ENCODE measurements around the gene ANKDD1A. TPM values are rescaled to one million over a fixed set of nuclear protein-coding genes. Genes with fewer than 3 reads are reported as not detected.

ANKDD1A gene
- polyA plus RNA-seq, 5 donors, result 8.5 to 12.8 (median 11.5) TPM

GRCh38 chr15:64894395-64895056 is 17.2 kb upstream of the ANKDD1A start:
- no peak for DNase-seq

GRCh38 chr15:64895285-64896065 is 16.2 kb upstream of the ANKDD1A start:
- peak in 1 of 2 donors; percentile 40 for DNase-seq

- DNase-seq, result no peak
Measured at GRCh38 chr15:64896371-64897069, 15.2 kb upstream of the ANKDD1A start.

DNA sequence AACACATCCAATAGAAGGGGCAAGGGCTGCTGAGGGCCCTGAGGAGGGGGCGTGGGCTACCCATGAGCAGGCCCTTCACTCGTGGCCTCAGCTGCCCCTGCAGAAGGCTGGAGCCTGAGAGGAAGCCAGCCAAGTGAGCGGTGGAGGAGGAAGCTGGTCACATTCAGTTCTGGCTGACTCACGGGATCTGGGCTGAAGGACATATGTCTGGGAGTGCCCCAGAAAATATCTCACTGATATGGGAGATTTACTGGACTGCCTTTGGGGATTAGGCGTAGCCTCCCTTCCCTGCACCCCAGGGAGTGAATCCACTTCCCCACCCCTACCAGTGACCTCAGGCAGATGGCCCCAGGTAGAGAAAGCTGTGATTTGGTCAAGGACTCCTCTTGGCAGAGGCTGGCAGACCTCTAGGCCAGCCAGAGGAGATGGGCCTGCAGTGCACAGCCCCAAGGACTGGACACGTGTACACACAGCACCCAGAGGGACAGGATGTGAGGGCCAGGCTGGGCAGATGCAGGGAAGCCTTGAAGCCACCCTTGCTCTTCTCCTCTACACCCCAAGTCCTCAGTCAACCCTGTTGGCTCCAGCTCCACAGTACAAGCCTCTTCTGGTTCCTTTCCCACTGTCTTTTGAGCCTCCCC is 14.2 kb upstream of the ANKDD1A start:
- no peak for DNase-seq

DNA sequence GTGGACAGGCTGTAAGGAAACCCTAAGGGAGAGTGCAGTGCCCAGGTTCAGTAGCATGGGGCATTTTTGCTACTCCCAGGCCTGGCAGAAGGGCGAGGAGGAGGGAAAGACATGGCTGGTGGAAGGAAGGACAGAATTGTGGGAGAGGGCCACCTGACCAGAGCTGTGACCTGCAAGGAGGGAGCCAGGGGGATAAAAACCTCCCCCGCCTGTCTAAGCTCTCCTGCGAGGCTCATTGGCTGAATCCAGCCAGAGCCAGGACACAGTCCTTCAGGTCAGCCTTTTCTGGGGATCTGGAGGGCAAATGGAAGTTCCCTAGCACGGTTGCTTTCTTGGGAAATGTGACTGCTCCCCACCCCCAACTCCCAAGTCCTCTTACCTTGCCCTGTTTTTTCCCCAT is 13.3 kb upstream of the ANKDD1A start:
- DNase-seq, result no peak

- no peak for DNase-seq
Measured at GRCh38 chr15:64901141-64901540, 10.6 kb upstream of the ANKDD1A start.

DNA sequence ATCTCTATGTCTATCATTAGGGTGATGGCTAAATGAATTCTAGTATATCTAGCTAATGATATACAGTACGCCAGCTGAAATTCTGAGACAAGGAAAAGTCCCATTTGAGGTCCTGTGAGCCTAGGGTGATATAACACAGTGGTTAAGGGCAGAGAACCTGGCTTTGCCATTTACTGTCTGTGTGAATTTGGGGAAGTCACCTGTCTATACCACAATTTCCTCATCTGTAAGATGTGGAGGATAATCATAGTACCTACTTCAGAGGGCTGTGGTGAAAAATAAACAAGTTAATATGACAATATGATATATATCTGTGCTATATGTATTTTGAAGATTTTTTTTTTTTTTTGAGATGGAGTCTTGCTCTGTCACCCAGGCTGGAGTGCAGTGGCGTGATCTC is 9.8 kb upstream of the ANKDD1A start:
- DNase-seq, result no peak

- no peak for DNase-seq
Measured at GRCh38 chr15:64902863-64903262, 8.8 kb upstream of the ANKDD1A start.

- DNase-seq, result no peak
Measured at GRCh38 chr15:64903326-64903950, 8.3 kb upstream of the ANKDD1A start.

GRCh38 chr15:64904189-64904588 is 7.5 kb upstream of the ANKDD1A start:
- DNase-seq, result no peak

DNA sequence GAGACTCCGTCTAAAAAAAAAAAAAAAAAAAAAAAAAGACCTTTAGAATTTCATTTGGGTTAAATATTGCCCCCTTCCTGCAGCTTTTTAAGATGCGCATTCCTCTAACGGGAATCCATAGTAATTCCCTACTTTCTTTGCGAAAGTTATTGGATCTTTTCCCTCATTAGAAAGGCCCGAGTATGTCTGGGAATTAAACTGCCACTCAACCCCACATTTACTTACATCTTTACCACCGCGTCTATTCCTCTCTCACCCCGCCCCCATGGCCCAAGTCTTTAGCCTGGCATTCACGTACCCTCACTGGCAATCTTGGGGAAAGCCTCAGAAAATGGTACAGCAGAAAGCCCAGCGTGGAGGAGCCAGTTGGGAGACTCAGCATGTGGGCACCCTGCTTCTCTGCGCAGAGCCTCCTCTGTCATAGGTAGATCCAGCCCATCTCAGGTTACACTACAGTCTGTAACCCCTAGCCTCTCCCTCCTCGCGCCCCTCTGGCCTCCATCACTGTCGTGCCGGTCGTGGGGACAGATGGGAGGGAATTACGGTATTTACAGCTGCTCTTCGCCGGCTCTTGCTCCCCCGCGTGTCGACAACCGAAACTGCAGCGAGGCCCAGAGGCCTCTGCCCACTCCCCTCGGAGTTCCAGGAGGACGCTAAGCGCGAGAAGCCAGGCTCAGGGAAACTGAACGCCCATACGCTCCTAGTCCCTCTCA is 6.4 kb upstream of the ANKDD1A start:
- DNase-seq, result peak in 1 of 2 donors; percentile 64

- DNase-seq, result no peak
Measured at GRCh38 chr15:64905941-64906340, 5.8 kb upstream of the ANKDD1A start.

DNA sequence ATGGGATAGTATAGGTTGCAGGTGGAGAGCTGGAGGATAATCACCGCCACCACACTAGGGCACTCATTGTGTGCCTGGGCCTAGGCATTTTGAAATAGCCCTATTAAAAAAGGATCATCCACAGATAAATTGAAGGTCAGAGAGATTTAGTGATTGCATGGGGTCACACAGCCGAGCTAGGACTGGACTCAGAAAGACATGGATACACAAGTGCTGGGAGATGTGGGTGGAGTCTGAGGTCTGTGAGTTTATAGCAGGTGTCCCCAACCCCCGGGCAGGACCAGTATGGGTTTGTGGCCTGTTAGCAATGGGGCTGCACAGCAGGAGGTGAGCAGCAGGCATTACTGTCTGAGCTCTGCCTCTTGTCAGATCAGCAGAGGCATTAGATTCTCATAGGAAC is 5.3 kb upstream of the ANKDD1A start:
- DNase-seq, result no peak

DNA sequence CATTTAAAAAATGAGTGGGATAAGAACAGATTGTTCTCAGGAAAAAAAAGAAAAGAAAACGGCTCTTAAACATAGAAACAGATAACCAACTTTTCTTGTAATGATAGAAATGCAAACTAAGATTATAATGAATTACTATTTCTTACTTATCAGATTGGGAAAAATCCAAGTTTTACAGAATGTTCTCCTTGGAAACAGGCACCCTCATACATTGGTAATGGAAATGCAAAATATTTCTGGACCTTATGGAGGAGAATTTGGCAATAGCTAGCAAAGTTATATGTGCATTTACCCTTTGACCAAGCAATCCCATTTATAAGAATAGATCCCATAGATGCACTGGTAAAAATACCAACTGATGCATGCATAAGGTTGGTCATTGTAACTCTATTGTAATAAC is 3.7 kb upstream of the ANKDD1A start:
- no peak for DNase-seq

- no peak for DNase-seq
Measured at GRCh38 chr15:64909546-64909945, 2.2 kb upstream of the ANKDD1A start.

GRCh38 chr15:64912379-64913325 is 950 bp downstream of the ANKDD1A start:
- no peak for DNase-seq

DNA sequence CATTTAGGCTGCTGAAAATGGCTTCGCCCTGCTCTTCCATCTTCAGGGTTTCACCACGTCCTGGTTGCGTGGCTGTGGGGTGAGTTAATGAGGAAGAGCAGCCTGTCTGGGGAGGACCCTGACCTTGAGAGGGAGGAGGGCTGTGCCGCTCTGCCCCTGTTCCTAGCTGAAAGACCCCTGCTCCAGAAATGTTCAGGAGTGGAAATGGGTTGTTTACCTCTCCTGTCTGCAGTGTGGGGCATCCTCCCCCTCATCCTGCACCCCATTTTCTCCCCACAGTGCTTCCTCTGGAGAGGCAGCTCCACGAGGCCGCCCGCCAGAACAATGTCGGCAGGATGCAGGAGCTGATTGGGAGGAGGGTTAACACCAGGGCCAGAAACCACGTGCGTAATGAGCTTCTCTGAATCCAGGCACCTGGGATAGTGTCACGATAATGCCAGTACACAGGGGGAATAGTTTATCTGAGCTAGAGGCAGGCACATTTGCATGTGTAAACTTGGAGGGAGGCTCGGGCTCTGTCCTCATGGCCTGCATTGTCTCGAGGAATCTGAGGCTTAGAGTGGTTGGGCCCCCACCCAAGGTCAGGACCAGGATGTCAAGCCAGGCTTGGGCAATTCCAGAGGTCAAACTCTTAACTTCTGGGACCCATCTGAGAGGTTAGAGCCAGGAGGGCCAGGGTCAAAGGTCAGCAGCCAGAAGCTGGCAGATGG is 4.0 kb downstream of the ANKDD1A start:
- no peak for DNase-seq

DNA sequence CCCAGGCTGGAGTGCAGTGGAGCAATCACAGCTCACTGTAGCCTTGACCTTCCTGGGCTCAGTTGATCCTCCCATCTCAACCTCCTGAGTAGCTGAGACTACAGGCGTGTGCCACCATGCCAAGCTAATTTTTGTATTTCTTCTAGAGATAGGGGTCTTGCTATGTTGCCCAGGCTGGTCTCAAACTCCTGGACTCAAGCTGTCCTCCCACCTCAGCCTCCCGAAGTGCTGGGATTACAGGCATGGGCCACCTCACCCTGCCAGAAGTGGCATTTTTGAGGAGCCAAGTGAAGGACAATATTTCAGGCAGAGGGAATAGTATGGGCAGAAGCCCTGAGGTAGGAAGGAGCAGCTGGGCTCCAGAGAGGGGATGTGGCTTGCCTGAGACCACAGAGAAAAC is 4.7 kb downstream of the ANKDD1A start:
- DNase-seq, result no peak

GRCh38 chr15:64917211-64917610 is 5.5 kb downstream of the ANKDD1A start:
- DNase-seq, result no peak

Data from right lung (tissue), 5 donors.